Immature natural killer cell (primary cell): ENCODE data around the gene CTR9. TPM values are rescaled to one million over a fixed set of nuclear protein-coding genes. Genes with fewer than 3 reads are reported as not detected.
A peak's percentile ranks its signal among the peaks of the same experiment; 100 is the strongest.

Experiments used
- DNase-seq, 3 donors: peaks; one replicate each; pipeline ENCODE4 v3.0.0; 2022; ENCODE audit warnings: mixed read lengths in 1 of 3
- H3K27ac Mint-ChIP-seq, 6 donors: one replicate each; pipeline ENCODE4 v1.8.0; 2020; ENCODE audit warnings: mixed read lengths in 6 of 6, mild to moderate bottlenecking in 5 of 6, inconsistent platforms in 4 of 6, moderate library complexity in 3 of 6
- H3K27me3 Mint-ChIP-seq, 3 donors: one replicate each; pipeline ENCODE4 v1.8.0; 2020 to 2021; ENCODE audit warnings: low read depth in 3 of 3, mild to moderate bottlenecking in 3 of 3, mixed read lengths in 3 of 3, moderate library complexity in 3 of 3, inconsistent platforms in 1 of 3
- H3K36me3 Mint-ChIP-seq, 3 donors: one replicate each; pipeline ENCODE4 v1.8.0; 2020; ENCODE audit warnings: mixed read lengths in 3 of 3, inconsistent platforms in 2 of 3, mild to moderate bottlenecking in 2 of 3
- H3K4me1 Mint-ChIP-seq, 2 donors: one replicate each; pipeline ENCODE4 v1.8.0; 2020; ENCODE audit warnings: inconsistent platforms in 2 of 2, mild to moderate bottlenecking in 2 of 2, mixed read lengths in 2 of 2, moderate library complexity in 1 of 2
- H3K4me3 Mint-ChIP-seq, 5 donors: one replicate each; pipeline ENCODE4 v1.8.0; 2020; ENCODE audit warnings: mild to moderate bottlenecking in 5 of 5, mixed read lengths in 5 of 5, inconsistent platforms in 3 of 5, moderate library complexity in 3 of 5
- H3K9me3 Mint-ChIP-seq, 6 donors: one replicate each; pipeline ENCODE4 v1.8.0; 2020; ENCODE audit warnings: mild to moderate bottlenecking in 6 of 6, mixed read lengths in 6 of 6, inconsistent platforms in 4 of 6, moderate library complexity in 3 of 6
- polyA plus RNA-seq, 3 donors: library from polyadenylated mRNA; unstranded; fragments of 300-500 nt; fragmentation: Illumina TruSeq; gene quantifications; one replicate each; pipeline ENCODE4 v1.2.3, GENCODE V29; 2021

CTR9 gene
- polyA plus RNA-seq, 3 donors from 2014 or later: 32.6 to 68.0 (median 43.2) TPM

DNA sequence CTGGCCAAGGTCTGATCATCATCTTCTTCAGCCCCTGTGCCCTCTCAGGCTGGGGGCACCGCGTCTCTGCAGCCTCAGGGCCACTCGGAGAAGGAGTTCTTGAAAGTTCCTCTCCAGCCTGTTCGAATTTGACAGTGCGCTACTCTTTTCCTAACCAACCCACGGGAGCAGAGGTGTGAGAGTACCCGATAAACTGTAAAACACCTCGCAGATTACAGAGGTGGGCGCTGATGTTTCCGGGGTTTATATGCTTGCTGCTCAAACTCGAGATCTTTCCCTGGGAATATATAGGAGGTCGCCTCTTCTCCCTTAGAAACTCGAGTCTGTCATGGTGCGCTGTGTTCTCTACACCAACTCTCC is 515 bp downstream of the CTR9 start:
- DNase-seq: no peak
- H3K9me3 Mint-ChIP-seq: no peaks in the 10 kb centered on the region

DNA sequence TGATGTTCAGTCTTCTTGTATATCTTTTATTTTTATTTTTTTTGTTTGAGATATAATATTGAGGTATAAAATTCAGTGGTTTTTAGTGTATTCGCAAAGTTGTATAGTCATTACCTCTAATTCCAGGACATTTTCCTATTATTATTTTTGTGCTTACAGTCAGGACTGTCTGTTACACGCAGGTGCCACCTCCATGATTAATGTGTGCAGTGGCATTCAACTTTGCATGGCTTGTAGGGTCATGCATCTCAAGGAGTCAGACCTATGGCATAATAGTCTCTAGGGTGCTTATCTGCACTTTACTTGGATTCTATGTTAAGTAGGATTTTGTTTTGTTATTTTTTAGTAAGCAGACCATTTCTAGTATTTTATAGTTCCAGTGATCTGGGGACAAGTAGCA is 1.0 kb downstream of the CTR9 start:
- H3K9me3 Mint-ChIP-seq: no peaks in the 10 kb centered on the region
- H3K4me1 Mint-ChIP-seq: peaks cover 20 to 50% of the 10 kb centered on the region in 2 donors
- DNase-seq: no peak
- H3K27me3 Mint-ChIP-seq: peaks cover 0 to 8% (median 1%) of the 10 kb centered on the region in 3 donors
- H3K36me3 Mint-ChIP-seq: peaks cover 3 to 23% (median 11%) of the 10 kb centered on the region in 3 donors
- peak overlapping the region; percentile 90 to 97 (median 97) for H3K4me3 Mint-ChIP-seq
- peak overlapping the region; percentile 87 to 96 (median 92) for H3K27ac Mint-ChIP-seq

More for the DNA sequence above, 515 bp downstream of the CTR9 start:
- Mint-ChIP-seq H3K36me3 (peaks cover 3 to 18% (median 11%) of the 10 kb centered on the region in 3 donors), H3K4me1 (peaks cover 20 to 50% of the 10 kb centered on the region in 2 donors), H3K27me3 (peaks cover 0 to 8% (median 1%) of the 10 kb centered on the region in 3 donors), H3K4me3 (peak overlapping the region; percentile 90 to 97 (median 97)), H3K27ac (peak overlapping the region; percentile 87 to 96 (median 92))

DNA sequence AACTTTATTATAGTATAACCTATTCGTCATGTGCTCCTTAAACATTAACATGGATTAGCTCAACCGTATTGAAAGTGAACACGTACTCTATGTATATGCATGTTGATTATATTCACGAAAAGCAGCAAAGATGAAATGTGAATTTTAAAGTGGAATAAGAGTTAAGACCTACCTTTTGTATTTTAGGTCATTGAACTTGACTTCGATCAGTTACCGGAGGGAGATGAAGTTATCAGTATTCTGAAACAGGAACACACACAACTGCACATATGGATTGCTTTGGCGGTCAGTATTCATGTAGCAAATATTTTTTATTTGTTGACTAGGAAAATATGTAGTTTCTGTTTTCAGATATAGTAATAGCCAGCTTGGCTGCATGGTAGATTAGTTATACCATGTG is 1.4 kb downstream of the CTR9 start:
- peaks cover 20 to 50% of the 10 kb centered on the region in 2 donors for H3K4me1 Mint-ChIP-seq
- H3K27me3 Mint-ChIP-seq: peaks cover 0 to 8% (median 1%) of the 10 kb centered on the region in 3 donors
- H3K36me3 Mint-ChIP-seq: peaks cover 3 to 26% (median 11%) of the 10 kb centered on the region in 3 donors
- no peak for DNase-seq
- H3K27ac Mint-ChIP-seq: peak overlapping the region in 2 of 6 donors; percentile 2 to 87
- H3K4me3 Mint-ChIP-seq: peak overlapping the region; percentile 90 to 97 (median 97)
- no peaks in the 10 kb centered on the region for H3K9me3 Mint-ChIP-seq

DNA sequence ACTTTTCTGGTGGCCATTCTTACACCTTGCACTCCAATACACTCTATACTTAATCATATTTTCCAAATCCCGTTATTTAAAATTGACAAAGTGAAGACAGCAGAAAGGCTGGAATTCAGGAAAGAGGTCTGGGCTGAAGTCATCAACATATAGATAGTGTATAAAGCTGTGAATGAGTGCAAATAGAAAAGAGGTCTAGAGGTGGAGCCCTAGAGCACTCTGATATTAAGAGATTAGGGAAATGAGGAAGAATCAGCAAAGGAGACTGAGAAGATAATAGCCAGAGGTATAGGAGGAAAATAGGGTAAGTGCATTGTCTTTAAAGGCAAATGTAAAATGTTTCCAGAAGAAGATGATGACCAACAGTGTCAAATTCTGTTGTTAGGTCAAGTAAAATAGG is 7.9 kb downstream of the CTR9 start:
- H3K27me3 Mint-ChIP-seq: no peaks in the 10 kb centered on the region
- no peak for DNase-seq
- peaks cover 3 to 9% of the 10 kb centered on the region in 2 donors for H3K4me1 Mint-ChIP-seq
- no peak overlapping the region for H3K27ac Mint-ChIP-seq
- no peaks in the 10 kb centered on the region for H3K9me3 Mint-ChIP-seq
- no peak overlapping the region for H3K4me3 Mint-ChIP-seq
- peaks cover 5 to 36% (median 25%) of the 10 kb centered on the region in 3 donors for H3K36me3 Mint-ChIP-seq

DNA sequence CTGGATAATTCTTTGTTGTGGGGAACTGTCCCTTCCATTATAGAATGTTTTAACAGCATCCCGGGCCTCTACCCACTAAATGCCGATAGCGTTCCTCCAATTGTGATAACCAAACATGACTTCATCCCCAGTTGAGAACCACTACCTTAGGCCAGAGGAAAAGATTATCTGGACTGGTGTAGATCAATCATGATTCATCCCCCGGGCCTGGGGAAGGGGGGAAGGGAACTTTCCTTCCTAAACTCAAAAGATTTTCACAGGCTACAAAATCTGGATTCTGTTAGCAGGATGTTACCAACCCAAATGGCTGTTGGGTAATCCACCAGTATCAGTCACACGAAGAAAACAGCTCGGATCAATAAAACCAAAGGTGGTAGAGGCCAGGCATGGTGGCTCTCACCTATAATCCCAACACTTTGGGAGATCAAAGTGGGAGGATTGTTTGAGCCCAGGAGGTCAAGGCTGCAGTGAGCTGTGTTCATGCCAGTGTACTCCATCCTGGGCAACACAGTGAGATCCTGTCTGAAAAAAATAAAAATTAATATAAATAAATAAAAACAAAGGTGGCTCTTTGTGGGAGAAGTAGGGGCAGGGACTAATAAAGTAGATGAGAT is 10.1 kb downstream of the CTR9 start:
- H3K9me3 Mint-ChIP-seq: no peaks in the 10 kb centered on the region
- H3K27ac Mint-ChIP-seq: peak overlapping the region in 1 of 6 donors; percentile 15

DNA sequence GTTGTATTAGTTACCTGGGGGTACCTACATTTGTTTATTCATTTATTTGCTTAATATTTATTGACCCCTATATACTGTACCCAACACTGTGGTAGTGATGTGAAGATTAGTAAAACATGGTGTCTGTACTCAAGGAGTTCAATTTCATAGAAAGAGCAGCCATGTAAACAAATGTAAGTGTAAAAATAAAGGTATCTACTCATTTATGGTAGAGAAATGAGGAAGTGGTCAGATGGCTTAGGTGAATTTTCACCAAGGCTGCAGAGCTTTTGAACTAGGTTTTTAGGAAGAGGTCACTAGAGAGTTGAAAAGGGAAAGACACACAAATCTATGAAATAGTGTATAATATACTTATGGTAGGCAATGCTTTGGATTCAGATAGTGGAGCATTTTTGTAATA is 11.1 kb downstream of the CTR9 start:
- H3K27ac Mint-ChIP-seq: peak overlapping the region in 3 of 6 donors; percentile 5 to 46 (median 7)
- no peak for DNase-seq
- peaks cover 3 to 7% of the 10 kb centered on the region in 2 donors for H3K4me1 Mint-ChIP-seq
- H3K27me3 Mint-ChIP-seq: no peaks in the 10 kb centered on the region
- no peak overlapping the region for H3K4me3 Mint-ChIP-seq
- no peaks in the 10 kb centered on the region for H3K9me3 Mint-ChIP-seq
- H3K36me3 Mint-ChIP-seq: peaks cover 24 to 39% (median 28%) of the 10 kb centered on the region in 3 donors

More for the DNA sequence above, 10.1 kb downstream of the CTR9 start:
- H3K36me3 Mint-ChIP-seq: peaks cover 18 to 41% (median 22%) of the 10 kb centered on the region in 3 donors
- peaks cover 3 to 7% of the 10 kb centered on the region in 2 donors for H3K4me1 Mint-ChIP-seq
- no peak for DNase-seq
- no peak overlapping the region for H3K4me3 Mint-ChIP-seq
- no peaks in the 10 kb centered on the region for H3K27me3 Mint-ChIP-seq

DNA sequence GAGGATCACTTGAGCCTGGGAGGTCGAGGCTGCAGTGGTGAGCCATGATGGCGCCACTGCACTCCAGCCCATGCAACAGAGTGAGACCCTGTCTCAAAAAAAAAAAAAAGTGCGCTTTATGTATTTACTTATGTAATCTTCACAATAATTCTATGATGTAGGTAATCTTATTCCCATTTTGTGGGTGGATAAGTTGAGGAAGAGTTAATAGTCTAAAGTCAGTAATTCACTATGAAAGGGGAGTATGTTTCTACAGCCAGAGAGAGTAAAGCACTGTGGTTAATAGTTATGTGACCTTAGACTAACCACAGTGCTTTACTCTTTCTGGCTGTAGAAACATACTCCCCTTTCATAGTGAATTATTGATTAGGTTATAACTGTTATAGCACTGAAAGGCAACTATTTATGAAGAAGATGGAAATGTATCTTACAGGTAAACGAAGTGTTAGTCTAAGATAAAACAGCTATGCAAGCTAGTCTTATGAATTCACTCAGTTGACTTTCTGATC is 11.9 kb downstream of the CTR9 start:
- no peak overlapping the region for H3K27ac Mint-ChIP-seq
- no peak overlapping the region for H3K4me3 Mint-ChIP-seq
- H3K27me3 Mint-ChIP-seq: no peaks in the 10 kb centered on the region
- peaks cover 31 to 38% (median 36%) of the 10 kb centered on the region in 3 donors for H3K36me3 Mint-ChIP-seq
- peaks cover 3 to 7% of the 10 kb centered on the region in 2 donors for H3K4me1 Mint-ChIP-seq
- DNase-seq: no peak
- no peaks in the 10 kb centered on the region for H3K9me3 Mint-ChIP-seq

DNA sequence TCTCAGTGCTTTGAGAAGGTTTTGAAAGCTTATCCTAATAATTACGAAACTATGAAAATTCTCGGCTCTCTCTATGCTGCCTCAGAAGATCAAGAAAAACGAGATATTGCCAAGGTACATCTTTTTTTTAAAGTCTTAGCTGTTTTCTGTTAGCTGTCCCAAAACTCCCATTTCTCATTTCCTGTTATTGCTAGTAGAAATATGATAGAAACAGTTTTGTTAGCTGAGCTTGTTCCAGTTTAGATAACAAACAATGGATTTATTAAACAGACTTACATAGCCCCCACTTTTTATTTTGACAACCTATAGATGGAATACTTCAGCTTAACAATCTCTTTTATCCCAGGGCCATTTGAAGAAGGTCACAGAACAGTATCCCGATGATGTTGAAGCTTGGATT is 12.7 kb downstream of the CTR9 start:
- Mint-ChIP-seq H3K27ac (peak overlapping the region in 1 of 6 donors; percentile 18), H3K4me1 (peaks cover 3 to 7% of the 10 kb centered on the region in 2 donors), H3K36me3 (peaks cover 31 to 38% (median 36%) of the 10 kb centered on the region in 3 donors), H3K4me3 (no peak overlapping the region), H3K9me3 (no peaks in the 10 kb centered on the region), H3K27me3 (no peaks in the 10 kb centered on the region)
- DNase-seq: no peak

DNA sequence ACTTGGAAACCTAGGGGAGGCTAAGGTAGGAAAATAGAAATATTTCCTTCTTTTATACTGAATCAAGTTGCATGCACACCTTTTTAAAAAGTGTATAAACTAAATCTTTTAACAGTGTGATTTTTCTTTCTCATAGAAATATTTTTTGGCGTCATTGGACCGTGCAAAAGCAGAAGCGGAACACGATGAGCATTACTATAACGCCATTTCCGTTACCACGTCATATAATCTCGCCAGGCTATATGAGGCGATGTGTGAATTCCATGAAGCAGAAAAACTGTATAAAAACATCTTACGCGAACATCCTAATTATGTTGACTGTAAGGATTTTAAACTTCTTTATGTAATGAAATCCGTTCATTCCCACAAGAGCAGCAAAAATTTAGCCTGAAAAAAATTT is 13.4 kb downstream of the CTR9 start:
- H3K27me3 Mint-ChIP-seq: no peaks in the 10 kb centered on the region
- no peak for DNase-seq
- no peak overlapping the region for H3K27ac Mint-ChIP-seq
- peaks cover 31 to 42% (median 41%) of the 10 kb centered on the region in 3 donors for H3K36me3 Mint-ChIP-seq
- no peaks in the 10 kb centered on the region for H3K9me3 Mint-ChIP-seq
- peaks cover 3 to 7% of the 10 kb centered on the region in 2 donors for H3K4me1 Mint-ChIP-seq
- H3K4me3 Mint-ChIP-seq: no peak overlapping the region

DNA sequence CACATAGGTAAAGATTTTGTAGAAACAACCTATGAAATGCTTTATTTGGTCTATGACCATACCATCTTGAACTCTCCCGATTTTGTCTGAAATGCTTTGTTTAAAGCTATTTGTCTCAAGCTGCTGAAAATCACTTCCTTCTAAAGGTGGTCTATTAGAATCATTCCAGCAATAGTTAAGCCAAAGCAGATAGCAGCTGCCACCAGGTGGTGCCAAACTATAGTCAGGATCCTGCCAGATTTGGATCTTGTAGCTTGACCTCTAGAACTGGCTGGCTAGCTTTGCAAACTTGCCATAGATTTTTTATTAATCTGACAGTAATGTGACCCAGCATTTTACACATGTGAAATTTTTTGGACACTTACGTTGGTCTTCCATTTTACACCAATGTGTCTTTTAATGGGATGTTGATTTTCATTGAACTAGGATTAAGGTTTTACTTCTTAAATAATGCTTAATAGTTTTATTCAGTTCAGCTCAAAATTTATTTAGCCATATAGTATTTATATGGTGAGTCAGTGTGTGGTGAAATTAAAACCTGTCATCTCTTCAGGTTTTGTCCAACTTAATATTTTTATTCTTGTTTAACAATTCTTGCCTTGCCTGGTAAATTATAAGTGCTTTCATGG is 19.7 kb downstream of the CTR9 start:
- H3K4me3 Mint-ChIP-seq: no peak overlapping the region
- no peaks in the 10 kb centered on the region for H3K9me3 Mint-ChIP-seq
- peak in 1 of 3 donors; percentile 6 for DNase-seq
- H3K27ac Mint-ChIP-seq: no peak overlapping the region
- H3K27me3 Mint-ChIP-seq: peaks cover 0 to 2% (median 0%) of the 10 kb centered on the region in 3 donors
- no peaks in the 10 kb centered on the region for H3K4me1 Mint-ChIP-seq
- peaks cover 45 to 67% (median 64%) of the 10 kb centered on the region in 3 donors for H3K36me3 Mint-ChIP-seq

DNA sequence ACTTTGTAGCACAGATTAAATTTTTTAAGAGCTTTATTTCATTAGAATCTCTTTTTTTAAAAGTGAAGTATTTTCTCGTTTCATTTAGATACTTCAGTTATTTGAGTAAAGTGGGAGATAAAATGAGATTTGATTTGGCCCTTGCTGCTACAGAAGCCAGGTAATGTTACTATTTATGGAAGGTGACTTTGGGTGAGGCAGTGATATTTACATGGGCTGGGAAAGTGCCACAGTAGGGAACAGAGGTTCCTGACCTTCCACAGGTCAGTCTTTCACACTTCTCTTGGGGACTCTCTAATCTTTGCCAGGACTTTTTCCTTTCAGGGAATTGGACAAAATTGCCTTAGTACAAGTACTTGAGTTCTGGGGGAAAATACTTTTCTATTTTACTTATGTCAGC is 20.4 kb downstream of the CTR9 start:
- DNase-seq: no peak
- Mint-ChIP-seq H3K9me3 (no peaks in the 10 kb centered on the region), H3K36me3 (peaks cover 45 to 66% (median 65%) of the 10 kb centered on the region in 3 donors), H3K27ac (peak overlapping the region in 1 of 6 donors; percentile 26), H3K27me3 (peaks cover 0 to 2% (median 0%) of the 10 kb centered on the region in 3 donors), H3K4me3 (no peak overlapping the region), H3K4me1 (no peaks in the 10 kb centered on the region)

DNA sequence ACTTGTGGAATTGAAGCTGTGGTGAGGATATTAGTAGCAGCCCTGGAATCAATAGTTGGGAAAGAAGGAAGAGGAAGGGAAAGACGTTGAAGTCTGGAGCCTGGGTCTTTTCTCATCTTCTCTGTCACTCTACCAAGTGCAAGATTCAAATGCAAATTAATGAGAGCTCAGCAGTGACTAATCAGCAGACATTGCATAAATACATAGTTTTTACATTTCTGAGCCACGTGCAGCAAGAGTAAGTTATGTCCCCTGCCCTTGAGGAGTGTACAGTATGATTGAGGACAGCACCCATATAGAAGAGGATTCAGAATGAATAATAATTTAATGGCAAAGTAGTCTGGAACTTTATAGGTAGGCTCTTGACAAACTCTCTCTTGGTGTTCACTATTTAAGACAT is 23.8 kb downstream of the CTR9 start:
- Mint-ChIP-seq H3K9me3 (no peaks in the 10 kb centered on the region), H3K4me1 (no peaks in the 10 kb centered on the region)

DNA sequence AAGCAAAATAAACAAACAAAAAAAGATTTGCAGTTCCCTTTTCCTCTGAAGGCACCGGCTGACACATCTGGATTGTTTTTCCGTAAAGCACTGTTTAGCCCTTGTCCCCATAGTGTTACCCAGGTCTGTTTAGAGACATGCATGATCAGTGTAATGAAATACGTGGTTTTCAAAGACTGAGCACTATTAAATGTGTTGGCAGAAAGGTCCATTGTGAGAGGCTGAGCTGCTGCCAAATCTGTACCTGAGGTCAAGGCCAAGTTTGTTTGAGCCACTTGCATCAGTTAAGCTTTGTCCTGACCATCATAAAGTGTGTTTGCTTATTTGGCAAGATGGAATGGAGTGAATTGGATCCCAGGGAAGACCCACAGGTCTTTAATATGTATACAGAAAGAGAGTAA is 26.3 kb downstream of the CTR9 start:
- no peak for DNase-seq
- Mint-ChIP-seq H3K4me3 (no peak overlapping the region), H3K36me3 (peaks cover 18 to 60% (median 40%) of the 10 kb centered on the region in 3 donors), H3K4me1 (no peaks in the 10 kb centered on the region), H3K9me3 (no peaks in the 10 kb centered on the region), H3K27ac (peak overlapping the region in 1 of 6 donors; percentile 75), H3K27me3 (peaks cover 0 to 7% (median 0%) of the 10 kb centered on the region in 3 donors)

More for the DNA sequence above, 23.8 kb downstream of the CTR9 start:
- DNase-seq: no peak
- Mint-ChIP-seq H3K27me3 (peaks cover 0 to 4% (median 0%) of the 10 kb centered on the region in 3 donors), H3K27ac (no peak overlapping the region), H3K4me3 (no peak overlapping the region), H3K36me3 (peaks cover 36 to 78% (median 62%) of the 10 kb centered on the region in 3 donors)

DNA sequence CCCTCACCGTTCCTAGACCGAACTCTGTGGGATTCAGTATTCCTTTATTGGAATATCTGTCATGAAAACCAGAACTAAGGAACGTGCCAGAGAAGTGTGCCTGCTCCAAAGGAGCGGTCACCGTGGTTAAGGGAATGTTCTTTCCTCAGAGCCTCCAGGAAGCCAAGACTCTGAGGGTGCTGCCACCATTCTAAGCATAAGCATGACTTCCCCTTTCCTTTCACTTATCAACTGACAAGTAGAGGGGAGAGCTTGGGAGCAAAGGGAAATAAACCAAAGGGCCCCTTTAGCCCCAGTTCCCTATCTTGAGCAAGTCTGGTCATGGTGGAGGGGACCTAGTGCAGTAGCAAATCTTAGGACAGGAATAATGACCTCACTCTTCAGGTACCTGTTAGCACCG is 26.8 kb downstream of the CTR9 start:
- Mint-ChIP-seq H3K9me3 (no peaks in the 10 kb centered on the region), H3K27me3 (peaks cover 0 to 7% (median 0%) of the 10 kb centered on the region in 3 donors), H3K4me3 (no peak overlapping the region), H3K36me3 (peaks cover 18 to 59% (median 39%) of the 10 kb centered on the region in 3 donors), H3K27ac (no peak overlapping the region), H3K4me1 (no peaks in the 10 kb centered on the region)
- DNase-seq: no peak
